ENCODE measurements around the gene CALR.
A peak's percentile ranks its signal among the peaks of the same experiment; 100 is the strongest.

CALR gene

GRCh38 chr19:12983542-12984142 lies 45.2 kb downstream of the CALR start:
- DNase-seq, result peak; percentile 97

GRCh38 chr19:12984143-12984627 lies 45.8 kb downstream of the CALR start:
- no peak for DNase-seq

GRCh38 chr19:12984683-12985048 lies 46.3 kb downstream of the CALR start:
- no peak for DNase-seq

GRCh38 chr19:12985049-12985776 lies 46.8 kb downstream of the CALR start:
- DNase-seq, result no peak

- no peak for DNase-seq
Observed at GRCh38 chr19:12986726-12987125, 48.3 kb downstream of the CALR start.

- DNase-seq, result no peak
Observed at GRCh38 chr19:12987190-12987589, 48.8 kb downstream of the CALR start.

- DNase-seq, result no peak
Observed at GRCh38 chr19:12987781-12988180, 49.4 kb downstream of the CALR start.

- DNase-seq, result no peak
Observed at GRCh38 chr19:12990431-12990830, 52.0 kb downstream of the CALR start.

- no peak for DNase-seq
Observed at GRCh38 chr19:12990853-12991252, 52.4 kb downstream of the CALR start.

GRCh38 chr19:12991296-12991695 lies 52.9 kb downstream of the CALR start:
- DNase-seq, result no peak

GRCh38 chr19:12992729-12993128 lies 54.3 kb downstream of the CALR start:
- no peak for DNase-seq

GRCh38 chr19:12993562-12993961 lies 55.2 kb downstream of the CALR start:
- no peak for DNase-seq
